HG03175 (cell line): ENCODE measurements around the gene GRK7.
"Not testable (repeated sequence)": the region's sequence is repeated elsewhere in the genome, so short reads cannot be mapped to it uniquely, and the experiment has no call there.

Experiments used
- ATAC-seq: cut with Tn5 transposase; IDR thresholded peaks from one replicate; pipeline ENCODE4 v1.9.1; 2021; ENCODE audit warnings: mild to moderate bottlenecking, moderate library complexity; ENCODE audit not compliant: unreplicated experiment

GRK7 gene

GRCh38 chr3:141754032-141754431 is 9.2 kb upstream of the GRK7 start:
- ATAC-seq, result no peak

- not testable (repeated sequence) for ATAC-seq
Measured at GRCh38 chr3:141762552-141762951, 656 bp upstream of the GRK7 start.

GRCh38 chr3:141764045-141764444 is 837 bp downstream of the GRK7 start:
- ATAC-seq, result no peak

GRCh38 chr3:141764465-141764864 is 1.3 kb downstream of the GRK7 start:
- no peak for ATAC-seq

GRCh38 chr3:141764986-141765385 is 1.8 kb downstream of the GRK7 start:
- ATAC-seq, result no peak

GRCh38 chr3:141767066-141767465 is 3.9 kb downstream of the GRK7 start:
- ATAC-seq, result no peak

- no peak for ATAC-seq
Measured at GRCh38 chr3:141769221-141769894, 6.2 kb downstream of the GRK7 start.

- ATAC-seq, result no peak
Measured at GRCh38 chr3:141773676-141774075, 10.5 kb downstream of the GRK7 start.

GRCh38 chr3:141776376-141776775 is 13.2 kb downstream of the GRK7 start:
- no peak for ATAC-seq

- ATAC-seq, result no peak
Measured at GRCh38 chr3:141776885-141777284, 13.7 kb downstream of the GRK7 start.

- no peak for ATAC-seq
Measured at GRCh38 chr3:141777957-141778813, 15.0 kb downstream of the GRK7 start.

GRCh38 chr3:141779667-141780066 is 16.5 kb downstream of the GRK7 start:
- no peak for ATAC-seq

- ATAC-seq, result no peak
Measured at GRCh38 chr3:141782386-141782932, 19.3 kb downstream of the GRK7 start.

GRCh38 chr3:141783632-141784031 is 20.4 kb downstream of the GRK7 start:
- no peak for ATAC-seq

- ATAC-seq, result no peak
Measured at GRCh38 chr3:141784096-141784495, 20.9 kb downstream of the GRK7 start.

- no peak for ATAC-seq
Measured at GRCh38 chr3:141784531-141784930, 21.3 kb downstream of the GRK7 start.

- ATAC-seq, result no peak
Measured at GRCh38 chr3:141788149-141788548, 24.9 kb downstream of the GRK7 start.

GRCh38 chr3:141788750-141789149 is 25.5 kb downstream of the GRK7 start:
- ATAC-seq, result not testable (repeated sequence)

GRCh38 chr3:141789281-141789680 is 26.1 kb downstream of the GRK7 start:
- ATAC-seq, result no peak

- no peak for ATAC-seq
Measured at GRCh38 chr3:141790171-141790570, 27.0 kb downstream of the GRK7 start.

- no peak for ATAC-seq
Measured at GRCh38 chr3:141792495-141792894, 29.3 kb downstream of the GRK7 start.
